IMR-90 (cell line): ENCODE measurements around the gene CAMTA1. TPM values are rescaled to one million over a fixed set of nuclear protein-coding genes. Genes with fewer than 3 reads are reported as not detected.

Source experiments
- ATAC-seq: fragments of 200-7000 bp; cut with Tn5 transposase; 2 replicates; pipeline ENCODE4 v1.9.1; 2020; ENCODE audit warnings: low read depth, mild to moderate bottlenecking, moderate library complexity
- BruUV-seq: library from RNA; stranded (reverse); fragments of 400-500 nt; replicated peaks from 2 replicates; lab custom pipeline; 2021; lab: Mats Ljungman, UMichigan
- CTCF ChIA-PET: fragments of 300-600 bp; formaldehyde crosslinking; extraction: SDS; loops from one replicate; lab custom pipeline; 2021; ENCODE audit warnings: antibody characterized with exemption; lab: Yijun Ruan, JAX
- POLR2A ChIA-PET: fragments of 300-600 bp; sonication (Branson Sonifier 250); formaldehyde crosslinking; loops from one replicate; lab custom pipeline; 2022; ENCODE audit warnings: antibody characterized with exemption; ENCODE audit not compliant: unreplicated experiment; lab: Charles Lee
- DNase-seq: peaks from one replicate; pipeline ENCODE4 v3.0.0; 2013
- H2AFZ ChIP-seq: replicated peaks from 2 replicates; pipeline ENCODE3; 2013; ENCODE audit warnings: low read length, mild to moderate bottlenecking; ENCODE audit not compliant: poor library complexity
- H2AK5ac ChIP-seq: 2 replicates; pipeline ENCODE4 v1.6.1; 2013; ENCODE audit warnings: low read depth, low read length, inconsistent platforms
- H2AK9ac ChIP-seq: replicated peaks from 2 replicates; pipeline ENCODE3; 2013; ENCODE audit warnings: mild to moderate bottlenecking, low read depth, low read length, moderate library complexity; ENCODE audit not compliant: poor library complexity
- H2BK120ac ChIP-seq: 2 replicates; pipeline ENCODE4 v1.6.1; 2013; ENCODE audit warnings: low read depth, low read length, inconsistent platforms
- H2BK15ac ChIP-seq: 3 replicates; pipeline ENCODE4 v1.6.1; 2013; ENCODE audit warnings: low read depth, low read length, inconsistent platforms
- H2BK20ac ChIP-seq: 2 replicates; pipeline ENCODE4 v1.6.1; 2013; ENCODE audit warnings: low read depth, mild to moderate bottlenecking, inconsistent platforms, low read length, moderate library complexity
- H2BK5ac ChIP-seq: 2 replicates; pipeline ENCODE4 v1.6.1; 2013; ENCODE audit warnings: mild to moderate bottlenecking, low read depth, low read length, inconsistent platforms; ENCODE audit not compliant: poor library complexity, severe bottlenecking
- H3K14ac ChIP-seq: replicated peaks from 2 replicates; pipeline ENCODE4 v1.6.1; 2013; ENCODE audit warnings: low read depth, low read length, inconsistent platforms
- H3K18ac ChIP-seq: 2 replicates; pipeline ENCODE4 v1.6.1; 2013; ENCODE audit warnings: low read depth, low read length, control low read depth
- H3K23ac ChIP-seq: 2 replicates; pipeline ENCODE4 v1.6.1; 2013; ENCODE audit warnings: low read depth, low read length, inconsistent platforms
- H3K27ac ChIP-seq: 2 replicates; pipeline ENCODE4 v1.5.1; 2013; ENCODE audit warnings: mild to moderate bottlenecking, control low read depth, low read length; ENCODE audit not compliant: insufficient read depth
- H3K27me3 ChIP-seq: 2 replicates; pipeline ENCODE4 v1.6.1; 2013; ENCODE audit warnings: low read length; ENCODE audit not compliant: control insufficient read depth, insufficient read depth
- H3K36me3 ChIP-seq: 2 replicates; pipeline ENCODE4 v1.6.1; 2013; ENCODE audit warnings: low read length, mixed read lengths; ENCODE audit not compliant: control insufficient read depth, insufficient read depth
- H3K4ac ChIP-seq: 2 replicates; pipeline ENCODE4 v1.6.1; 2013; ENCODE audit warnings: low read depth, low read length, inconsistent platforms
- H3K4me1 ChIP-seq: 2 replicates; pipeline ENCODE4 v1.6.1; 2013; ENCODE audit warnings: low read length, mixed read lengths; ENCODE audit not compliant: control insufficient read depth, insufficient read depth
- H3K4me2 ChIP-seq: 2 replicates; pipeline ENCODE4 v1.6.1; 2013; ENCODE audit warnings: low read depth, mild to moderate bottlenecking, control low read depth, low read length, moderate library complexity
- H3K4me3 ChIP-seq: 2 replicates; pipeline ENCODE4 v1.5.1; 2013; ENCODE audit warnings: low read depth, mild to moderate bottlenecking, control low read depth, low read length, moderate library complexity; ENCODE audit not compliant: insufficient read depth
- H3K56ac ChIP-seq: 2 replicates; pipeline ENCODE4 v1.6.1; 2013; ENCODE audit warnings: low read length, inconsistent platforms; ENCODE audit not compliant: insufficient read depth; ENCODE audit errors: extremely low read depth
- H3K79me1 ChIP-seq, 2 experiments: 2 replicates each; pipeline ENCODE4 v1.6.1; 2013; ENCODE audit warnings: low read length in 2 of 2, inconsistent platforms in 1 of 2, low read depth in 1 of 2
- H3K9ac ChIP-seq: 2 replicates; pipeline ENCODE4 v1.6.1; 2013; ENCODE audit warnings: low read depth, low read length, control low read depth
- H3K9me1 ChIP-seq: 2 replicates; pipeline ENCODE4 v1.6.1; 2013; ENCODE audit warnings: low read length, inconsistent platforms; ENCODE audit not compliant: insufficient read depth
- H3K9me3 ChIP-seq: 2 replicates; pipeline ENCODE4 v1.6.1; 2013; ENCODE audit warnings: low read length; ENCODE audit not compliant: control insufficient read depth, insufficient read depth
- H4K20me1 ChIP-seq: 2 replicates; pipeline ENCODE4 v1.6.1; 2013; ENCODE audit warnings: low read length, inconsistent platforms; ENCODE audit not compliant: insufficient read depth
- H4K5ac ChIP-seq: 2 replicates; pipeline ENCODE4 v1.6.1; 2013; ENCODE audit warnings: mild to moderate bottlenecking, low read depth, low read length, control low read depth
- H4K8ac ChIP-seq, 2 experiments: 2 replicates each; pipeline ENCODE4 v1.6.1; 2013; ENCODE audit warnings: low read depth in 2 of 2, low read length in 2 of 2, control low read depth in 1 of 2, inconsistent platforms in 1 of 2
- H4K91ac ChIP-seq: 2 replicates; pipeline ENCODE4 v1.6.1; 2013; ENCODE audit warnings: low read depth, low read length, inconsistent platforms; ENCODE audit not compliant: insufficient read depth
- CEBPB ChIP-seq: IDR thresholded peaks from 2 replicates; pipeline ENCODE4 v1.6.1; 2012; ENCODE audit warnings: low read depth, low read length, improper control_type of control experiment
- CHD1 ChIP-seq: IDR thresholded peaks from 2 replicates; pipeline ENCODE4 v1.6.1; 2012; ENCODE audit warnings: low read depth, low read length, improper control_type of control experiment
- CTCF ChIP-seq: conservative IDR thresholded peaks from 2 replicates; pipeline ENCODE4 v1.5.1; 2012; ENCODE audit warnings: mild to moderate bottlenecking, low read depth, low read length, improper control_type of control experiment
- ELK1 ChIP-seq: fragments of 150-350 bp; IDR thresholded peaks from 2 replicates; pipeline ENCODE4 v1.6.1; 2016; ENCODE audit warnings: low read depth, mild to moderate bottlenecking, low read length, moderate library complexity, borderline replicate concordance
- FOS ChIP-seq: fragments of 150-350 bp; IDR thresholded peaks from 2 replicates; pipeline ENCODE4 v1.6.1; 2016; ENCODE audit warnings: low read depth, low read length
- MAFK ChIP-seq: IDR thresholded peaks from 2 replicates; pipeline ENCODE4 v1.6.1; 2012; ENCODE audit warnings: low read depth, low read length, improper control_type of control experiment
- MAZ ChIP-seq: IDR thresholded peaks from 2 replicates; pipeline ENCODE4 v1.6.1; 2012; ENCODE audit warnings: low read depth, mild to moderate bottlenecking, low read length, improper control_type of control experiment, moderate library complexity, borderline replicate concordance
- MXI1 ChIP-seq: IDR thresholded peaks from 2 replicates; pipeline ENCODE4 v1.6.1; 2012; ENCODE audit warnings: low read depth, mild to moderate bottlenecking, low read length, moderate library complexity, borderline replicate concordance
- NFE2L2 ChIP-seq: fragments of 150-350 bp; IDR thresholded peaks from 2 replicates; pipeline ENCODE4 v1.6.1; 2016; ENCODE audit warnings: low read depth, mild to moderate bottlenecking, low read length
- RCOR1 ChIP-seq: IDR thresholded peaks from 2 replicates; pipeline ENCODE4 v1.6.1; 2012; ENCODE audit warnings: mild to moderate bottlenecking, low read length, improper control_type of control experiment; ENCODE audit not compliant: insufficient replicate concordance
- RFX5 ChIP-seq: IDR thresholded peaks from 2 replicates; pipeline ENCODE4 v1.8.0; 2012; ENCODE audit warnings: low read depth, mild to moderate bottlenecking, low read length, moderate library complexity
- SMC3 ChIP-seq: fragments of 150-350 bp; IDR thresholded peaks from 2 replicates; pipeline ENCODE4 v1.6.1; 2016; ENCODE audit warnings: low read depth, mild to moderate bottlenecking, antibody characterized with exemption, low read length, moderate library complexity
- USF2 ChIP-seq: fragments of 150-350 bp; IDR thresholded peaks from 2 replicates; pipeline ENCODE4 v1.6.1; 2017; ENCODE audit warnings: mild to moderate bottlenecking, antibody characterized with exemption, low read length, low read depth
- WGBS, 2 experiments: methylation state at CpG; one replicate each; pipeline versions ENCODE4 v1.1.5 to v1.1.7; 2013; ENCODE audit warnings: missing lambda C conversion rate in 2 of 2; ENCODE audit not compliant: insufficient read length in 1 of 2; ENCODE audit errors: extremely low coverage in 2 of 2; 5-methylcytosine and 5-hydroxymethylcytosine counted together
- dilution Hi-C: fragments of 300-500 bp; cut with HindIII; formaldehyde crosslinking; loops from one replicate; pipeline ENCODE4 v1.14.3; 2018; ENCODE audit warnings: low sequenced_read_pairs; ENCODE audit not compliant: unreplicated experiment
- in situ Hi-C: fragments of 300-500 bp; cut with MboI; formaldehyde crosslinking; loops from 3 replicates; pipeline ENCODE4 v1.14.3; 2019; ENCODE audit warnings: low sequenced_read_pairs, inconsistent platforms, mixed read lengths
- intact Hi-C: fragments of 100-400 bp; cut with micrococcal nuclease; formaldehyde crosslinking; loops from 2 replicates; pipeline ENCODE4 v1.10.0; 2022
- polyA plus RNA-seq, 3 experiments: library from polyadenylated mRNA; depleted of rRNA; stranded (reverse); fragments of >200 nt; gene quantifications; 2 replicates each; pipeline ENCODE4 v1.2.3, GENCODE V29; 2012; ENCODE audit warnings: low replicate concordance in 1 of 3
- total RNA-seq: library from RNA; depleted of rRNA; stranded (reverse); fragments of >200 nt; gene quantifications from 2 replicates; pipeline ENCODE4 v1.2.3, GENCODE V29; 2012

Gene CAMTA1
- total and polyA plus RNA-seq, 2 of the 4 experiments (the other 2 are of a cell fraction): 35.5 to 74.3 TPM

- no peak overlapping the region for H3K4me3 ChIP-seq
- no peak for ATAC-seq
- POLR2A ChIA-PET: no interaction called here
These were observed 166.3 kb downstream of the CAMTA1 start for GRCh38 chr1:6951536-6951935.

More at GRCh38 chr1:6951536-6951935, 166.3 kb downstream of the CAMTA1 start:
- intact Hi-C loops: no loop called here
- no peak overlapping the region for H4K91ac ChIP-seq
- H2BK5ac ChIP-seq: no peak overlapping the region
- H4K8ac ChIP-seq: no peak overlapping the region
- in situ Hi-C loops: no loop called here
- H3K27ac ChIP-seq: no peak overlapping the region
- H2BK20ac ChIP-seq: no peak overlapping the region
- no peak overlapping the region for H3K4me2 ChIP-seq
- TF ChIP-seq FOS (no peak), RCOR1 (no peak), MXI1 (no peak), NFE2L2 (no peak), RFX5 (no peak), MAFK (no peak), ELK1 (no peak), CHD1 (no peak), USF2 (no peak), CTCF (no peak), CEBPB (no peak), MAZ (no peak), SMC3 (no peak)
- dilution Hi-C loops: no loop called here
- peaks cover 25% of the 10 kb centered on the region for H3K27me3 ChIP-seq
- no peaks in the 10 kb centered on the region for H3K36me3 ChIP-seq
- WGBS, 2 experiments: 90% methylated on average over 2 of the region's 12 CpGs; no CpG with 5 or more reads in 1 of the 2 experiments
- H2AFZ ChIP-seq: no peak overlapping the region
- no peak overlapping the region for H2BK15ac ChIP-seq
- no peak overlapping the region for H4K5ac ChIP-seq
- no peak overlapping the region for H2AK5ac ChIP-seq
- H4K20me1 ChIP-seq: no peaks in the 10 kb centered on the region
- no peak overlapping the region for H3K14ac ChIP-seq
- H3K4me1 ChIP-seq: no peaks in the 10 kb centered on the region
- H3K18ac ChIP-seq: no peak overlapping the region
- H3K79me1 ChIP-seq: no peaks in the 10 kb centered on the region
- no peaks in the 10 kb centered on the region for H3K9me1 ChIP-seq
- H2AK9ac ChIP-seq: no peak overlapping the region
- no peak overlapping the region for H3K56ac ChIP-seq
- DNase-seq: no peak
- no peak overlapping the region for H3K4ac ChIP-seq
- no TSS peak for BruUV-seq
- no peak overlapping the region for H2BK120ac ChIP-seq
- no peaks in the 10 kb centered on the region for H3K9me3 ChIP-seq
- CTCF ChIA-PET: no interaction called here
- H3K9ac ChIP-seq: no peak overlapping the region
- H3K23ac ChIP-seq: no peak overlapping the region
